Gastrocnemius medialis (tissue), 4 donors: Measurements from ENCODE around the gene VCL.

Source experiments
- POLR2A ChIP-seq, 2 donors: fragments of 450-650 bp; IDR thresholded peaks; one replicate each; pipeline ENCODE4 v1.6.1; 2017; ENCODE audit warnings: antibody characterized with exemption in 2 of 2, mild to moderate bottlenecking in 2 of 2, moderate library complexity in 2 of 2
- TF ChIP-seq, protein P1 (sequence below), 5 experiments: fragments of 450-650 bp in 3 of 5; fragments of 200-600 bp in 2 of 5; sonication (generic) in 2 of 5; IDR thresholded peaks in 4 of 5; conservative IDR thresholded peaks in 1 of 5; 1 replicate in 4 of 5; 2 replicates in 1 of 5; pipeline ENCODE4 v1.5.1; 2016 to 2019; ENCODE audit warnings: antibody characterized with exemption in 5 of 5, mild to moderate bottlenecking in 3 of 5, moderate library complexity in 3 of 5

DNA sequence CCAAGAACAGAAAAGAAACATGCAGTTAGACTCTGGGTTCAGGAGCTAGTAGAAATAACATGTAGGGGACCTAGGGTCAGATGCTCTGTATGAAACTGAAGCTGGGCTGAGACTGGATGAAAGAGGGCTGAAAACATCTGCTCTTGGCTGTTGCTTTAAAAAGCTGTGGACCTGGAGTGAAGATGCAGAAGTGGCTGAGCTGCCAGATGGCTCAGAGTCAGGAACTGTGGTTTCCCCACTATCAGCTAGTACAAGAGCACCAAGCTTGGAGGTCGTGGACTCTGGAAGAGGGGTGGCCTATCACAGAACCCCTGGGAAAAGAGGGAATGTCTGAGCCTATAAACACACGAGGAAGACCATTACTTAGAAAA is 159.0 kb downstream of the VCL start:
- TF ChIP-seq, protein P1, sequence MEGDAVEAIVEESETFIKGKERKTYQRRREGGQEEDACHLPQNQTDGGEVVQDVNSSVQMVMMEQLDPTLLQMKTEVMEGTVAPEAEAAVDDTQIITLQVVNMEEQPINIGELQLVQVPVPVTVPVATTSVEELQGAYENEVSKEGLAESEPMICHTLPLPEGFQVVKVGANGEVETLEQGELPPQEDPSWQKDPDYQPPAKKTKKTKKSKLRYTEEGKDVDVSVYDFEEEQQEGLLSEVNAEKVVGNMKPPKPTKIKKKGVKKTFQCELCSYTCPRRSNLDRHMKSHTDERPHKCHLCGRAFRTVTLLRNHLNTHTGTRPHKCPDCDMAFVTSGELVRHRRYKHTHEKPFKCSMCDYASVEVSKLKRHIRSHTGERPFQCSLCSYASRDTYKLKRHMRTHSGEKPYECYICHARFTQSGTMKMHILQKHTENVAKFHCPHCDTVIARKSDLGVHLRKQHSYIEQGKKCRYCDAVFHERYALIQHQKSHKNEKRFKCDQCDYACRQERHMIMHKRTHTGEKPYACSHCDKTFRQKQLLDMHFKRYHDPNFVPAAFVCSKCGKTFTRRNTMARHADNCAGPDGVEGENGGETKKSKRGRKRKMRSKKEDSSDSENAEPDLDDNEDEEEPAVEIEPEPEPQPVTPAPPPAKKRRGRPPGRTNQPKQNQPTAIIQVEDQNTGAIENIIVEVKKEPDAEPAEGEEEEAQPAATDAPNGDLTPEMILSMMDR (IDR thresholded peaks at IDR 0.05 in 4 of 5, conservative IDR thresholded peaks at IDR 0.05 in 1 of 5), result no peak
- TF ChIP-seq POLR2A (IDR thresholded peaks at IDR 0.05), result no peak
